ENCODE measurements around the gene MAGI2. TPM values are rescaled to one million over a fixed set of nuclear protein-coding genes. Genes with fewer than 3 reads are reported as not detected.
A peak's percentile ranks its signal among the peaks of the same experiment; 100 is the strongest.

The MAGI2 gene
- polyA plus RNA-seq, 4 donors, result 8.3 to 40.6 (median 33.9) TPM

DNA sequence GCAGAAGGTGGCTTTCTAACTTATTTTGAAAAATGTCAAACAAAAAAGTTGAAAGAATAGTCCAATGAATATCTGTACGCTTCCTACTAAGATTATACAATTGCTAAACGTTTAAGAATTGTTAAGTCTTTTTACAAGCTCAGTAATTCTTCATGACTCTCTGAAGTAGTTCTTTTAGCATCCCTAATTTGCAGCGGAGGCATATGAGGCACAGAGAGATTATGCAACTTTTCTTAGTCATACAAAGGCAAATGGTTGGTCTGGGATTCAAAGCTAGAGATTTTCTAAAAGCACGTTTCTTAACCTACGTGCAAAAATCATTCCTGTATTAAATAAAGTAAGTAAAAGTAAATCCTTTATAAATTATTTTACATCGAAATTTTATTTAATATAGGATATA is 254.2 kb downstream of the MAGI2 start:
- no peak for DNase-seq (ENCODE audit: low read depth in 4 of 4, low spot score in 3 of 4)

DNA sequence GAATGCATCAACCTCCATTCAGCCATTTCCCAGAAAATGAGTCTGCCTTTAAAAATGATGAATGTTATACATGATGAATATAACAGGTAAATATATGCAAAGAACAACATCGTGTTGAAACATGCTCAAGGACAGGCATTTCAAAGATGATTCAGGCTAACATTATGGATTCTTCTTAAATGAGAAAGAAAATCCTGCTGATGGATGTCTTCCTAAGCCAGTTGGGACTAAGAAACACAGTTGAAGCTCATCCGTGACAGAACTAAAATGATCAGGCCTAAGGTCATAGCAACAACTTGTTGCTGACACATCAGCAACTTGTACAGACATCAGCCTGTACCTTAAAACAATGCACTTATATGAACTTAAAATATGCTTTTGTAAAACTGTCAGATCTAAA is 267.9 kb downstream of the MAGI2 start:
- DNase-seq (ENCODE audit: low read depth in 4 of 4, low spot score in 3 of 4), result no peak

DNA sequence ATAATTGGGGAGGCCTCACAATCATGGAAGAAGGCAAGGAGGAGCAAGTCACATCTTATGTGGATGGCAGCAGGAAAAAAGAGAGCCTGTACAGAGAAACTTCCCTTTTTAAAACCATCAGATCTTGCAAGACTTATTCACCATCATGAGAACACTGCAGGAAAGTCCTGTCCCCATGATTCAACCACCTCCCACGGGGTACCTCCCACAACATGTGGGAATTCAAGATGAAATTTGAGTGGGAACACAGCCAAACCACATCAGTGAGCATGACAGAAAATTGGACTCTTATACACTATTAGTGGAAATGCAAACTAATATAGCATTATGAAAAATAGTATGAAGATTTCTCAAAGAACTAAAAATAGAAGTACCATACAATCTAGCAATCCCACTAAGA is 271.2 kb downstream of the MAGI2 start:
- no peak for DNase-seq (ENCODE audit: low read depth in 4 of 4, low spot score in 3 of 4)

DNA sequence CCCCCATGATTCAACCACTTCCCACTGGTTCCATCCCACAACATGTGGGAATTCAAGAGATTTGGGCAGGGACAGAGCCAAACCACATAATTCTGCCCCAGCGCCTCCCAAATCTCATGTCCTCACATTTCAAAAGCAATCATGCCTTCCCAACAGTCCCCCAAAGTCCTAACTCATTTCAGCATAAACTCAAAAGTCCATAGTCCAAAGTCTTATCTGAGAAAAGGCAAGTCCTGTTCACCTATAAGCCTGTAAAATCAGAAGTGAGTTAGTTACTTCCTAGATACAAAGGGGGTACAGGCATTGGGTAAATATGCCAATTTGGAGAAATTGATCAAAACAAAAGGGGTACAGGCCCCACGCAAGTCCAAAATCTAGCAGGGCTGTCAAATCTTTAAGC is 272.9 kb downstream of the MAGI2 start:
- DNase-seq (ENCODE audit: low read depth in 4 of 4, low spot score in 3 of 4), result no peak

DNA sequence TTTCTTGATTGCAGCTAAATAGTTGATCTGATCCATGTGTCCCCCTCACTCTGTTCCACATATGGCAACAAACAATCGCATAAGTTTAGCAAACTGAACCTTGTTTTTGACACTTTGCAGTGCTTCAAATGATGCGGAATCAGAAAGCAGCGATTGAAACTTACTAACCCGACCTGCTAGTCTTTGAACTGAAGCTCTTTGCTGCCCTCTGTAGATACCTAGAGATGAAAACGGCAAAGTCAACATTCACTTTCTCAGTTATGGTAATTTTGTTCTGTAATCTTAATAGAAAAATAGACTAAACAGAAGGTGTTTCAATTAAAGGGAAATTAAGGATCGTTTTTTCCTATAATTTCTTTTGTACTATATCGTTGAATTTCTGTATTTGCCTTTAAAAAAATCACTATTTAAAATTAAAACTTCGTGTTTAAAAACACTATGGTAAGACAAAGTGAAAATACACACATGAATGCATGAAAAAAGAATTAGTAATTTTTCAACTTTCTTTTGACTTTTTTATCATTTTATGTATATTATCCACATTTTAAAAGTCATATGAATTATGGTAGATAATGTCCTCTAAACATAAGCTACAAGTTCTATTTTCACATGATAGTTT is 276.5 kb downstream of the MAGI2 start:
- DNase-seq (ENCODE audit: low read depth in 4 of 4, low spot score in 3 of 4), result peak in 3 of 4 donors; percentile 8 to 24 (median 11)

DNA sequence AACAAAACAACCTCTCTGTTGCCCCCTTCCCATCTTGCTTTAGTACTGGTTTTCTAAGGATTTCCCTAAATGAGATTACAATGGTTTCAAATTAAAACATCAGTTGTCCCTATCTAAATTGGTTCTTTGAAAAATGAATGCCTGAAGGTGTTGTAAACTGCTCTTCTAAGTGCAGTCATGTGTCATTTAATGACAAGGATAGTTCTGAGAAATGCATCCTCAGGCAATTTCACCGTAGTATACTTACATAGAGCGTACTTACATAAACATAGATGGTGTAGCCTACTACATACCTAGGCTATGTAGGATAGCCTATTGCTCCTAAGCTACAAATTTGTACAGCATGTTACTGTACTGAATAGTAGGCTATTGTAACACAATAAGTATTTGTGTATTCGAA is 278.1 kb downstream of the MAGI2 start:
- no peak for DNase-seq (ENCODE audit: low read depth in 4 of 4, low spot score in 3 of 4)

DNA sequence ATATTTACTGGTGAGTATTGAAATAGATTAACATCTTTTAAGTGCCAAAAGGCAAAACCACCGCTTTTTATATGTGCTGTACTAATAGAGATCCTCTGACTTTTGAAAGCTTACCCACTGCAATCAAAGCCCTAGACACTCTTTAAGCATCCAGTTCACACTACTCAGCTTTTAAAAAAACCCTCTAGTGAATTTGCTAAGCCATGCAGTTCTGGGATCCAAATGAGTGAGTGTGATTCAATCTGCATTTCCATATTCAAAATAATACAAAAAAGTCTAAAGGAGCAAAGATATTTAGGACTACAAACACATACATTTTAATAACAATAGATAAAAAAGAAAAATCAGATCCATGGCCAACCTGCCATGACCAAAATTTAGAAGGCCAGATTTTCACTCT is 288.2 kb downstream of the MAGI2 start:
- DNase-seq (ENCODE audit: low read depth in 4 of 4, low spot score in 3 of 4), result no peak

DNA sequence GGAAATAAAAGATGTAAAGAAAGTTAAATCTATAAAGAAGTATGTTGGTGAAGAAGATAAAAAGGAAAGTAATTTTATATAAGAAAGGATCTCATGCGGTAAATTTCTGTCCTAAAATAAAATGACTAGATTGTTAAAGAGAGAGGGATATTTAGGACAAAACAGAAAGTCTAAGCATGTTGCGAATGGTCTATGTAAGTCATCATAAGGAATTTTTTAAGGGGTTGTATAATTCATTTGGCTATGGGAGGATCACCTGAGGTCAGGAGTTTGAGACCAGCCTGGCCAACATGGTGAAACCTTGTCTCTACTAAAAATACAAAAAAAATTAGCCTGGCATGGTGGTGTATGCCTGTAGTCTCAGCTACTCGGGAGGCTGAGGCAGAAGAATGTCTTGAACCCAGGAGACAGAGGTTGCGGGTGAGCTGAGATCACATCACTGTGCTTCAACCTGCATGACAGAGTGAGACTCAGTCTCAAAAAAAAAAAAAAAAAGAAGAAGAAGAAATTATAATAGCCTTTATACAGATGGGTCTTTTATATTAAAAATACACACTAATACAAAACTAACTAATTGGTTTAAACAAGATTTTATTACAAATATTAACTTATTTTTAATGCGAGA is 294.3 kb downstream of the MAGI2 start:
- DNase-seq (ENCODE audit: low read depth in 4 of 4, low spot score in 3 of 4), result no peak

DNA sequence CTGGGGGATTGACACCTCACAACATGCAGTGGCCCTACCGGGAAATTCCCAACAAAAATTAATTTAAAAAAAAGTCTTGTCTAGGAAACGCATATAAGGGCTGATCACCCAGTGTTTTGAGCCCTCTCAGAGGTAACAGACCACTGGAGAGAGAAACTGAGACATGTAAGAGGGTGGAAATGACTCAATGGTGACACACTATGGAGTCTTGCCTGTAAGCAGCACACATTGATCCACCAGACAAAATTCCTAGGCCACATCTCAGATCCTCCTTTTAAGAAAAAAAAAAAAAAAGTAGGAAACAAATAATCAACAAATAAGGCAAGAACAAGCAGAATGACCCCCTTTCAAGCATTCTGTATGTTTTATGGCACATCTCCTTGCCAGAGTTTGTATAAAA is 296.2 kb downstream of the MAGI2 start:
- DNase-seq (ENCODE audit: low read depth in 4 of 4, low spot score in 3 of 4), result no peak

DNA sequence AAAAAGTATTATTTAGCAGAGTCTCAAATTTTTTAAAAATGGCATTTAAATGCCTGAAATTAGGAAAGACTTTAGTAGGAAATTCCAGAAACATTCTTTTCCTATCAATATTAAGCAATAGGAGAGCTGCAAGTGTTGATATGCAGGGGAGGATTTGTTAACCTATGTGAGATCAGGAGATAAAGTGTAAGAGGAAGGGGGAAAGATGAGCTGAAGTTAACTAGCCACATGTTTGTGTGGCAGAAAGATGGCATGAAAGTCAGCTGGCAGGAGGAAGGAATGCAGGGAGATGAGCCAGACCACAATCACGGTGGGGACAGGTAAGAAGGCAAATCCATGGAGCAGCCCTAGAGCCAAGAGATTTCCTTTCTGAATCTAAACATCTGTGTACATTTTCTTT is 303.6 kb downstream of the MAGI2 start:
- no peak for DNase-seq (ENCODE audit: low read depth in 4 of 4, low spot score in 3 of 4)

DNA sequence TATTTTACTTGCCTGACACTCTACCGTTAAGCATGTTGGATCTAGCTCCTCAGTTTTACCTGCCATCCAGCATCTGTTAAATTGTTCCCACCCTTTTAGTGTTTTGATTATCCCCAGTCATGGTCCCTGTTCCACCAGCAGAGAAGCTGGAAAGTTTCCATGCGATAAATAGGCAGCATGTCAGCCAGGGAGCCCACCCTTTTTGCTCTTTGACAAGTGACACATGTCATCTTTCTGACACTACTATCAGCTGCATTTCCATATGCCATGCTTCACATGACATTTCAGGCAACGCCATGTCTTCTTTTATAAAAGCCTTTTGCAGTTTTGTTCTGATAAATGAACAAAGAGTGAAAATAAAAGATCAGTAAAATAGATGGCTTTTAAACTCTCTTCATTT is 310.8 kb downstream of the MAGI2 start:
- DNase-seq (ENCODE audit: low read depth in 4 of 4, low spot score in 3 of 4), result no peak

DNA sequence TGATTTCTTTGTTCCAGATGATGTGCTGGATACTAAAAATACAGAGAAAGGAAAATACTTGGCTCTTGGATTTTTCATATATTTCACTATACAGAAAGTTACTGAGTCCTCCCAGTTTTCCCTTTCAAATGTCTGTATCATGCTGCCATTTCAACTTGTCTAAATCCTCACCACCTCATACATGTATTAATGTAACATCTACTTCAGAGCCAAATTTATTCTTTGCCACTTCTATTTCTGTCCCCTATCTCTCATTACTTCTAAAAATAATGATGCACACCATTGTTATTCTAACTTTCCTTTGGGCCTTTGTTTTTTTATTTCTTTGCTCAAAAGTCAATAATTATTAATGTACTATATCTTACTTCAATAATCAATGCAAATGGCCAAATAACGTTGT is 312.2 kb downstream of the MAGI2 start:
- no peak for DNase-seq (ENCODE audit: low read depth in 4 of 4, low spot score in 3 of 4)

DNA sequence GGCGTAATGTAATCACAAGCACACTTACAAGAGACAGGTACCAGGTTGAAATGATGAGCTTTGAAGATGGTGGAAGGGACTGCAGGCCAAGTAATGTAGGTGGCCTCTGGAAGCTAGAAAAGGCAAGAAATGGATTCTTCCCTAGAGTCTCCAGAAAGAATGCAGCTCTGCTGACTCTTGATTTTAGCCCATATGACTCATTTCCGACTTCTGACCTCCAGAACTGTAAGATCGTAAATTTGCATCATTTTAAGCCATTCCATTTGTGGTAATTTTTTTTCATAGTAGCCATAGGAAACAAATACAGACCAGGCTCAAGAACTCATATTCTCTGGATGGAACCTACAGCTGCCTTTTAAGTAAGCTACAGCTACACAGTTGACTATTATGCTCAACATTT is 315.5 kb downstream of the MAGI2 start:
- no peak for DNase-seq (ENCODE audit: low read depth in 4 of 4, low spot score in 3 of 4)

DNA sequence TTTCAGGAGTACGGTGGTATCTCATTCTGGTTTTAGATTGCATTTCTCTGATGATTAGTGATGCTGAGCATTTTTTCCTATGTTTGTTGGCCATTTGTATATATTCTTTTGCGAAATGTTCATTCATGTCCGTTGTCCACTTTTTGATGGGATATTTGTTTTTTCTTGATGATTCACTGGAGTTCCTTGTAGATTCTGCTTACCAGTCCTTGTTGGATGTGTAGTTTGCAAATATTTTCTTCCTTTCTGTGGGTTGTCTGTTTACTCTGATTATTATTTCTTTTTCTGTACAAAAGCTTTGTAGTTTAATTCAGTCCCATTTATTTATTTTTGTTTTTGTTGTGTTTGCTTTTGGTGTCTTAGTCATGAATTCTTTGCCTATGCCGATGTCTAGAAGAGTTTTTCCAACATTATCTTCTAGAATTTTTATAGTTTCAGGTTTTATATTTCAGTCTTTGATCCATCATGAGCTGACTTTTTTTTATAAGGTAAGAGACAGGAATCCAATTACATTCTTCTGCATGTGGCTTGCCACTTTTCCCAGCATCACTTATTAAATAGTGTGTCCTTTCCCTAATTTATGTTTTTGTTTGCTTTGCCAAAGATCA is 320.5 kb downstream of the MAGI2 start:
- no peak for DNase-seq (ENCODE audit: low read depth in 4 of 4, low spot score in 3 of 4)

DNA sequence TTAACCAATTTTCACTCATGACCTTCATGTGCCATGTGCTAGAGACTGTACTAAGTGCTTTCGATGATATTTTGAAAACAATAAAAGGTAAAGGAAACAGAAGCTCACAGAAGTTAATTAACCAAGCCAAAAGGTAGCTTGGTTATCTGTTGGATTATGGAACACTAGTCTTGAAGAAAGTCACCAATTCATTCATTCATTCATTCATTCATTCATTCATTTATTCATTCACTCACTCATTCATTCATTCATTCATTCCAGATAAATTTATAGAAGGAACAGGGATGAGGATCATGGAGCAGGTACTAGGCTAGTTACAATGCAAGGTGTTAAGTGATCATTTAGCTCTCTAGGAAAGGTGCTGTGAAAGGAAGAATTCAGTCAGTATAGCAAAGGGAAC is 322.8 kb downstream of the MAGI2 start:
- no peak for DNase-seq (ENCODE audit: low read depth in 4 of 4, low spot score in 3 of 4)

DNA sequence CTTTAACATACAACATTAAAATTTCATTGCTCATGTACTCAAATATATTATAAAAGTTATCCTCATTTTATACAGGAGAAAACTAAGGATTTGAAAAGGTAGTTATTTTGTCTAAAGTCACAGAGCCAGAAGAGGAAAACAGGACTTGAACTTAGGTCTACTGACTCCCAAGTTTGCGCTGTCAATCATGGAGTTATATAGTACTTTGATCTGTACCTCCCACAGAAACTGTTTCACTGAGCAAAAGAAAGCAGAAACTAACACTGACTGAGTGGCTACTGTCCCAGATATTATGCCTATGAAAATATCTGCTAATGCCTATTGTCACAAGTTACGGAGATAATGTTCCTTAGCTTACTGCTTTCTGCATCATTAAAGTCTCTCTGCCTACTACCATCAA is 329.1 kb downstream of the MAGI2 start:
- DNase-seq (ENCODE audit: low read depth in 4 of 4, low spot score in 3 of 4), result no peak

DNA sequence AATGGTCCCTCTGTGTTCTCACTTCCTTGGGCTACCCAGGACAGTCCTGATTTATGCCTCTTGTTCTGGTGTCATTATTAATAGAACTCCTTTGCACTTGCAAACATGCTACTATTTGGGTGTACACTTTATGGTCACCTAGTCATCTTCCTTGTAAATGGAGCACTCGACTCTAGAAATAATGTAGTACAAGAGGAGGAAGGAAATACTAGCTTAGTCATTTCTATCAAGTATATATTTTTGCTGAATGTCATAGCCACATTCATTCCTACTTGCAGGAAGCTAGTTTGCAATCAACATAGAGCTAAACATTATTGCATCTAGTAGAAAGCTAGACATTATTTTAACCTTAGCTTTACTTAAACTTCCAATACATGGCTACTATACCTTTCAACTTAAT is 335.3 kb downstream of the MAGI2 start:
- no peak for DNase-seq (ENCODE audit: low read depth in 4 of 4, low spot score in 3 of 4)

DNA sequence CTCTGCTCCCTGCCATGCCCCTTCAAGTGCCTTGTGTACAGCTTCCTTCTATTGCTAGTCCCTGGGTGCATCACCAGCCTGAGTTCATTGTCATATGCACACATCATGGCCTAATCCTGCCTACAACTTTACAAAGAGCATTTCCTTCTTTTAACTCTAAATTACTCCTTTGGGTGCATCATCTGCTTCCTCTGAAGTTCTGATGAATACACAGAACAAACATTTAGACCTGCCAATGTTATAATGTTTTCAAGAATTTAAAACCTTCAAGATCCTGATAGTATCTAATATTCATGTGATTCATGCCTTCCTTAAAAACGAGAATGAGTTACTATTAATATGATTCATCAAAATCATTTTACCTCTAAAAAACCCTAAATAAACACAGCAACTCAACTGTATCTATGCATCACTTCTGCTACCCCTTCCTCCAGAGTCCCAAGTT is 357.1 kb downstream of the MAGI2 start:
- no peak for DNase-seq (ENCODE audit: low read depth in 4 of 4, low spot score in 3 of 4)

DNA sequence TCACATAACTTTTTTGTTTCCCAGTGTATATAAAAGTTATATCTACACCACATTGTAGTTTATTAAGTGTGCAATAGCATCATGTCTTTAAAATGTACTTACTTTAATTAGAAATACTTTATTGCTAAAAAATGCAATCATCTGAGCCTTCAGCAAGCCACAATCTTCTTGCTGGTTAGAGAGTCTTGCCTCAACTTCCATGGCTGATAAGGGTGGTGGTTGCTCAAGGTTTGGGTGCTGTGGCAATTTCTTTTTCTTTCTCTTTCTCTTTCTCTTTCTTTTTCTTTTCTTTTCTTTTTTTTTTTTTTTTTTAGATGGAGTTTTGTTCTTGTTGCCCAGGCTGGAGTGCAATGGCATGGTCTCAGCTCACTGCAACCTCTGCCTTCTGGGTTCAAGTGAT is 360.0 kb downstream of the MAGI2 start:
- no peak for DNase-seq (ENCODE audit: low read depth in 4 of 4, low spot score in 3 of 4)

DNA sequence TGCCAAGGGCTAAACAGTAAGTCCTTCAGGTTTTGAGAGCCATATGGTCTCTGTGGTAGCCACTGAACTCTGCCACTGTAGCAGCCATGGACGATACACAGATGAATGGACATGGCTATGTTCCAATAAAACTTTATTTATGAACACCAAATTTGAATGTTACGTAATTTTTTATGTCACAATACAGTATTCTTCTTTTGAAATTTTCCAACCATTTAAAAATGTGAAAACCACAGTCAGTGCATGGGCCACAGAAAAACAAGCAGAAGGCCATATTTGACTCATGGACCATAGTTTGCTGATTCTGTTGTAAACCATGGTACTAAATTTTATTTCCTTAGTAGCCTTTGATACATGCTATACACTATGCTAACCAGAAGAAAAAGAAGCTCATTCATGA is 361.8 kb downstream of the MAGI2 start:
- DNase-seq (ENCODE audit: low read depth in 4 of 4, low spot score in 3 of 4), result no peak

DNA sequence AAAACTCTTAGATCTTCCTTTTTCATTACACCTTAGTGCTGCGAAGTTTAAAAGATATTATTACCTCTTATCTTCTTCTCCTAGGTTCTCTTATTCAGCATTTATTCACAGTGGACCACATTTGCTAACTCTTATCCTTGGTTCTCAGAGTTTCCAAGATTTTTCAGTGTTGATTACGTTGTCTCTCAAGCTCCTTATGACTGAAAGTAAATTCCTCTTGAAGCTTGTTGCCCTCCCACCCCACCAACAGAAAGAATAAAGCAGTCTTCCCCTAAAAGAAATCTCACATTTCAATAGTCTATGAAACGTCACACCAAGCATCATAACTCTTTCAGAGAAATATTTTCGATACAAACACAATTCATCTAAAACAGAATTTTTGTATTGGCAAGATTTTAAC is 362.5 kb downstream of the MAGI2 start:
- DNase-seq (ENCODE audit: low read depth in 4 of 4, low spot score in 3 of 4), result no peak

DNA sequence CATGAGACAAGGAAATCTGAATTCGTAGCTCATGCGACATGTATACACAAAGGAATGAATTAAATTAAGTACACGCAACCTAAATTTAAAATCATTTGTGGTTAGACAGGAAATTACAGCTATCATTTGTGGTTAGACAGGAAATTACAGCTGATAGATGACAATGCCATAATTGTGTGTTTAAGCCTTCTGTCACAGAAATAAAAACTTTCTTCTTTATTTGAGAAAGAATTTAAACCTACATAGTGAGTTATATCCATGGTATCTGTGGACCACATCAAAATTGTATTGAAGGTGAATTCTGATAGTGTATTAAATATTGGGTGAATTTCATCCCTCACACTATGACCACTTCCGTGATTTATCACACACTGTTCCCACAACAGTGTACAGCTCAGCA is 362.9 kb downstream of the MAGI2 start:
- no peak for DNase-seq (ENCODE audit: low read depth in 4 of 4, low spot score in 3 of 4)
